ENCODE results near the gene FKBP11. TPM values are rescaled to one million over a fixed set of nuclear protein-coding genes. Genes with fewer than 3 reads are reported as not detected.

Gene FKBP11
- total RNA-seq, 1 experiment from 2014 or later, result 83.2 TPM

DNA sequence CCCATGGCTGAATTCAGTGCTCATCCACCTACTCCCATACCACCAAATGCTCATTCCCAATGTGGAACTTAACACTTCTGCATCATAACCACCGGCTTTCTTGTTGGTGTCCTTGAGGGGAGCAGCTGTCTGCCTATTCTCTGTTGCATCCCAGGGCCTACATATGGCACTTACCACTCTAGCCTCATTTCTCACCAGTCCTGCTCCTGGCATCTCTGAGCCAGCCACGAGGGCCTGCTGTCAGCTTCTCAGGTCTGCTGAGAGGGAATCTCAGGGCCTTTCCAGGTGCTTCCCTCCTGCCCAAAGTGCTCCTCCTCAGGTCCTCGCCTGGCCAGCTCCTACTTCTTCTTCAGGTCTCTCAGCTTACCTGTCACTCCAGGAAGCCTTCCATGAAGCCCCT, 35.6 kb downstream of the FKBP11 start:
- TF ChIP-seq, protein P1, sequence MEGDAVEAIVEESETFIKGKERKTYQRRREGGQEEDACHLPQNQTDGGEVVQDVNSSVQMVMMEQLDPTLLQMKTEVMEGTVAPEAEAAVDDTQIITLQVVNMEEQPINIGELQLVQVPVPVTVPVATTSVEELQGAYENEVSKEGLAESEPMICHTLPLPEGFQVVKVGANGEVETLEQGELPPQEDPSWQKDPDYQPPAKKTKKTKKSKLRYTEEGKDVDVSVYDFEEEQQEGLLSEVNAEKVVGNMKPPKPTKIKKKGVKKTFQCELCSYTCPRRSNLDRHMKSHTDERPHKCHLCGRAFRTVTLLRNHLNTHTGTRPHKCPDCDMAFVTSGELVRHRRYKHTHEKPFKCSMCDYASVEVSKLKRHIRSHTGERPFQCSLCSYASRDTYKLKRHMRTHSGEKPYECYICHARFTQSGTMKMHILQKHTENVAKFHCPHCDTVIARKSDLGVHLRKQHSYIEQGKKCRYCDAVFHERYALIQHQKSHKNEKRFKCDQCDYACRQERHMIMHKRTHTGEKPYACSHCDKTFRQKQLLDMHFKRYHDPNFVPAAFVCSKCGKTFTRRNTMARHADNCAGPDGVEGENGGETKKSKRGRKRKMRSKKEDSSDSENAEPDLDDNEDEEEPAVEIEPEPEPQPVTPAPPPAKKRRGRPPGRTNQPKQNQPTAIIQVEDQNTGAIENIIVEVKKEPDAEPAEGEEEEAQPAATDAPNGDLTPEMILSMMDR (IDR thresholded peaks at IDR 0.05; ENCODE audit: insufficient read depth in 1 of 2, low read depth in 1 of 2, low read length in 1 of 2, severe bottlenecking in 1 of 2, unreplicated experiment in 1 of 2), result no peak
- H3K36me3 Mint-ChIP-seq (ENCODE audit: insufficient read depth, unreplicated experiment), result peaks cover 7% of the 10 kb centered on the region
- ChIA-PET POLR2A (interaction anchor here (0.6 to 2.0 kb wide), 2 partner anchors 37 to 68 kb away, joined by 3 to 75 read pairs; partner anchors contain the start of genes ARF3 and DDX23), CTCF (interaction anchor here (0.5 to 4.2 kb wide), 8 partner anchors 16 to 532 kb away, joined by 3 to 321 read pairs (median 12); partner anchors contain the start of genes ARF3, DDX23 and RND1)
- no peaks in the 10 kb centered on the region for H3K9me3 Mint-ChIP-seq (ENCODE audit: unreplicated experiment)
- H3K9me3 ChIP-seq, result no peaks in the 10 kb centered on the region
- H3K27me3 ChIP-seq (replicated peaks; ENCODE audit: control insufficient read depth, insufficient read depth, low read length), result no peaks in the 10 kb centered on the region
- no peaks in the 10 kb centered on the region for H3K27me3 Mint-ChIP-seq (ENCODE audit: insufficient read depth, unreplicated experiment)
- peaks cover 44% of the 10 kb centered on the region for H3K4me1 Mint-ChIP-seq (ENCODE audit: low read depth, unreplicated experiment)
- no peak overlapping the region for H3K4me3 ChIP-seq (ENCODE audit: low read depth, low read length)
- H3K4me1 ChIP-seq, result peaks cover 37% of the 10 kb centered on the region
- no peak overlapping the region for H3K4me3 Mint-ChIP-seq (ENCODE audit: unreplicated experiment)
- H3K27ac Mint-ChIP-seq (ENCODE audit: unreplicated experiment), result peak overlapping the region; percentile 66
- intact Hi-C loops (cut with micrococcal nuclease; ENCODE audit: unreplicated experiment), result loop anchor here (1.0 kb wide), 3 partner anchors 24 to 47 kb away; partner anchors contain the start of gene RND1
- H3K36me3 ChIP-seq (ENCODE audit: control insufficient read depth, insufficient read depth, low read length), result no peaks in the 10 kb centered on the region
- no peak for DNase-seq
- no TSS peak for BruUV-seq (replicated peaks)

DNA sequence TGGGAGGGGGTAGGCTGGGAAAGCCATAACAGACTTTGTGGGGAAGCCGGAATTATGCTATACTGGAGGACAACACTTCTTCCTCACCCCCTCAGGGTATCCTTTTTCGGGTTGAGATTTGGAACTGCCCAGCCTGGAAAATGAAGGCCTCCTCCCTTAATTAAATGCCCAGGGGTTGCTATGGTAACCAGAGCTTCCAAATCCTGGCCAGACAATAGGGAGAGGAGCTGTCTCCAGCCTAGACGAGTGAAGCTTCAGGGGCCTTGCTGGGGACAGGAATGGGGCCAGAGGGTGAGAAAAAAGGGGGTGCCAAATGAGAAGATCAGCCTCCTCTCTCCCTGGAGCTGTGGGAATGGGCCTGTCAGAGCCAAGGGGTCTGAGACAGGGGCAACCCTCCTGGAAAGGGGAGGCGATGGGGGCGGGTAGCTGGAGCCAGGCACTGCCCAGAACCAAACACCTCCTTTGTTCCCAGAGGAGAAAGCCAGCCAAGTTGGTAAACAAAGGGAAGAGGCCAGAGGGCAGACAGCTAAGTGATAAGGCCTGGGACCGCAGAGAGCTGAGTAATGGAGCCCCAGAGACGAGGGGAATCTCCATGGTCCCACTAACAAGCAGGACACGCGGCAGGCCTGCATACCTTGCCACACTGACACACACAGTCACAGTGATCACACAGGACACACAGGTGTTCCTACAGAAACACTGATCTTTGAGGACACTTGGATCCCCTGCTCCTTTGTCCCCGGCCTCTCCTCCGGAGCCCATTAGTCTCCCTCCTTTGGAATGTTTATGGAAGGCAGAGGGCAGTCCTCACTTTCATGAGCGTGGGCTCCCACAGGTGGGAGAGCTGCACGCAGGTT, 41.8 kb downstream of the FKBP11 start:
- CTCF ChIA-PET, result interaction anchor here (0.6 to 3.7 kb wide), 12 partner anchors 7 to 579 kb away, joined by 3 to 50 read pairs (median 4); partner anchors contain the start of genes DDX23, PRKAG1, RND1 and WNT1
- H3K4me3 Mint-ChIP-seq (ENCODE audit: unreplicated experiment), result peak overlapping the region; percentile 70
- peaks cover 18% of the 10 kb centered on the region for H3K36me3 Mint-ChIP-seq (ENCODE audit: insufficient read depth, unreplicated experiment)

DNA sequence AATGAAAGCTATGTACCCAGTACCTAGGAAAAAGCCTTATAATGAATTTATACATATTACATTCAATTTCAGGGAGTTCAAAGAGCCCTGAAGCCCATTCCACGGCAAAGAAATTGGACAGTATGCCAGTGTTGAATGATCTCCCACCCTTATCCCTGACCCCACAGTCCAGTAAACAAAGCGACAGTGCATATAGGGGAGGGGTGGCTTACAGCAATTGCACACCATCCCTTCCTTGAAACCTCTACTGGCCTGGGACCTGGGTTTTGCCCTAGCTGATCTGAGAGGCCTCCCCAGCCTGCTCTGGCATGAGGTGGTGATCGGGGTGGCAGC, 42.4 kb downstream of the FKBP11 start:
- no TSS peak for BruUV-seq (replicated peaks)
- Histone ChIP-seq H3K9me3 (no peaks in the 10 kb centered on the region), H3K27me3 (replicated peaks; ENCODE audit: control insufficient read depth, insufficient read depth, low read length) (no peaks in the 10 kb centered on the region), H3K4me3 (ENCODE audit: low read depth, low read length) (no peak overlapping the region), H3K36me3 (ENCODE audit: control insufficient read depth, insufficient read depth, low read length) (no peaks in the 10 kb centered on the region), H3K4me1 (peaks cover 72% of the 10 kb centered on the region)
- intact Hi-C loops (cut with micrococcal nuclease; ENCODE audit: unreplicated experiment), result loop anchor here (1.0 to 2.0 kb wide), 3 partner anchors 8 to 30 kb away; partner anchors contain the start of gene DDX23
- Mint-ChIP-seq H3K9me3 (ENCODE audit: unreplicated experiment) (no peaks in the 10 kb centered on the region), H3K27me3 (ENCODE audit: insufficient read depth, unreplicated experiment) (no peaks in the 10 kb centered on the region), H3K4me3 (ENCODE audit: unreplicated experiment) (peak overlapping the region; percentile 70), H3K36me3 (ENCODE audit: insufficient read depth, unreplicated experiment) (peaks cover 18% of the 10 kb centered on the region), H3K4me1 (ENCODE audit: low read depth, unreplicated experiment) (peaks cover 68% of the 10 kb centered on the region), H3K27ac (ENCODE audit: unreplicated experiment) (peak overlapping the region; percentile 96)
- DNase-seq, result no peak
- TF ChIP-seq, protein P1 (IDR thresholded peaks at IDR 0.05; ENCODE audit: insufficient read depth in 1 of 2, low read depth in 1 of 2, low read length in 1 of 2, severe bottlenecking in 1 of 2, unreplicated experiment in 1 of 2), result no peak
- CTCF ChIA-PET, result interaction anchor here (0.8 to 3.7 kb wide), 6 partner anchors 8 to 135 kb away, joined by 3 to 50 read pairs (median 10); partner anchors contain the start of genes DDX23, PRKAG1 and RND1
- POLR2A ChIA-PET, result interaction anchor here (0.5 to 4.1 kb wide), 6 partner anchors 8 to 353 kb away, joined by 3 to 58 read pairs (median 12); partner anchors contain the start of genes ADCY6, ARF3, DDX23 and RND1

More for the DNA sequence above, 41.8 kb downstream of the FKBP11 start:
- POLR2A ChIA-PET, result interaction anchor here (0.5 to 4.1 kb wide), 8 partner anchors 7 to 354 kb away, joined by 3 to 58 read pairs (median 8); partner anchors contain the start of genes ADCY6, ARF3, DDX23 and RND1
- intact Hi-C loops (cut with micrococcal nuclease; ENCODE audit: unreplicated experiment), result loop anchor here (1.0 to 2.0 kb wide), 3 partner anchors 8 to 31 kb away; partner anchors contain the start of gene DDX23
- Mint-ChIP-seq H3K9me3 (ENCODE audit: unreplicated experiment) (no peaks in the 10 kb centered on the region), H3K27me3 (ENCODE audit: insufficient read depth, unreplicated experiment) (no peaks in the 10 kb centered on the region), H3K4me1 (ENCODE audit: low read depth, unreplicated experiment) (peaks cover 68% of the 10 kb centered on the region), H3K27ac (ENCODE audit: unreplicated experiment) (peak overlapping the region; percentile 96)
- Histone ChIP-seq H3K27me3 (replicated peaks; ENCODE audit: control insufficient read depth, insufficient read depth, low read length) (no peaks in the 10 kb centered on the region), H3K4me3 (ENCODE audit: low read depth, low read length) (peak overlapping the region; percentile 6; the same call in 1 of the 2 replicates), H3K9me3 (no peaks in the 10 kb centered on the region), H3K36me3 (ENCODE audit: control insufficient read depth, insufficient read depth, low read length) (no peaks in the 10 kb centered on the region), H3K4me1 (peaks cover 66% of the 10 kb centered on the region)
- TSS peak; percentile 94 for BruUV-seq (replicated peaks)
- TF ChIP-seq, protein P1 (IDR thresholded peaks at IDR 0.05; ENCODE audit: insufficient read depth in 1 of 2, low read depth in 1 of 2, low read length in 1 of 2, severe bottlenecking in 1 of 2, unreplicated experiment in 1 of 2), result no peak
- peak; percentile 89 to 92 for DNase-seq
